ENCODE data around the gene GRM7.

GRCh38 chr3:7264196-7264526, 403.2 kb downstream of the GRM7 start:
- TF ChIP-seq CTCF (IDR thresholded peaks at IDR 0.05; ENCODE audit: low read depth, low read length) (no peak), EZH2phosphoT487 (IDR thresholded peaks at IDR 0.05; ENCODE audit: low read depth) (no peak)
